Keratinocyte (primary cell): Measurements from ENCODE around the gene RBBP8. TPM values are rescaled to one million over a fixed set of nuclear protein-coding genes. Genes with fewer than 3 reads are reported as not detected.

Experiments used
- DNase-seq: peaks from one replicate; pipeline ENCODE4 v3.0.0-alpha.2; 2011; ENCODE audit warnings: low read depth, missing footprints, low spot score
- FAIRE-seq: peaks from 2 replicates; lab custom pipeline; 2011; peaks lifted over from hg19 to GRCh38; lab: Jason Lieb, UNC
- H2AFZ ChIP-seq: 2 replicates; pipeline ENCODE4 v1.6.0; 2012; ENCODE audit warnings: low read length, control low read depth, inconsistent platforms; ENCODE audit not compliant: control insufficient read depth
- H3K27ac ChIP-seq: 2 replicates; pipeline ENCODE4 v1.5.1; 2011; ENCODE audit warnings: low read length; ENCODE audit not compliant: control insufficient read depth, insufficient read depth
- H3K27me3 ChIP-seq: 3 replicates; pipeline ENCODE4 v1.6.0; 2011; ENCODE audit warnings: low read length; ENCODE audit not compliant: control insufficient read depth, insufficient read depth; ENCODE audit errors: extremely low read depth
- H3K36me3 ChIP-seq, 2 experiments: 2 replicates in 1 of 2; 3 replicates in 1 of 2; pipeline ENCODE4 v1.5.1; 2011; ENCODE audit warnings: low read length in 2 of 2, mild to moderate bottlenecking in 1 of 2; ENCODE audit not compliant: control insufficient read depth in 2 of 2, insufficient read depth in 2 of 2; ENCODE audit errors: extremely low read depth in 1 of 2
- H3K4me1 ChIP-seq: 3 replicates; pipeline ENCODE4 v1.5.1; 2011; ENCODE audit warnings: low read length; ENCODE audit not compliant: control insufficient read depth, insufficient read depth; ENCODE audit errors: extremely low read depth
- H3K4me2 ChIP-seq: 3 replicates; pipeline ENCODE4 v1.6.0; 2011; ENCODE audit warnings: low read depth, low read length; ENCODE audit not compliant: control insufficient read depth, insufficient read depth; ENCODE audit errors: extremely low read depth
- H3K4me3 ChIP-seq, 3 experiments: fragments of 200-600 bp in 1 of 3; sonication (generic) in 1 of 3; 2 replicates in 2 of 3; 3 replicates in 1 of 3; pipeline ENCODE4 v1.5.1; 2011 to 2016; ENCODE audit warnings: low read length in 3 of 3, mild to moderate bottlenecking in 3 of 3, control low read depth in 2 of 3, inconsistent platforms in 1 of 3, low read depth in 1 of 3, mixed read lengths in 1 of 3, mixed run types in 1 of 3, moderate library complexity in 1 of 3; ENCODE audit not compliant: control insufficient read depth in 2 of 3, insufficient read depth in 2 of 3; ENCODE audit errors: extremely low read depth in 1 of 3
- H3K79me2 ChIP-seq: 2 replicates; pipeline ENCODE4 v1.6.0; 2012; ENCODE audit warnings: low read length; ENCODE audit not compliant: control insufficient read depth, insufficient read depth
- H3K9ac ChIP-seq: 3 replicates; pipeline ENCODE4 v1.6.0; 2011; ENCODE audit warnings: low read length; ENCODE audit not compliant: control insufficient read depth, insufficient read depth; ENCODE audit errors: extremely low read depth
- H3K9me1 ChIP-seq: 3 replicates; pipeline ENCODE4 v1.6.0; 2011; ENCODE audit warnings: low read length; ENCODE audit not compliant: control insufficient read depth, insufficient read depth; ENCODE audit errors: extremely low read depth
- H3K9me3 ChIP-seq: 2 replicates; pipeline ENCODE4 v1.5.1; 2012; ENCODE audit warnings: low read depth, low read length; ENCODE audit not compliant: control insufficient read depth
- H4K20me1 ChIP-seq: 3 replicates; pipeline ENCODE4 v1.6.0; 2011; ENCODE audit warnings: low read length; ENCODE audit not compliant: control insufficient read depth, insufficient read depth; ENCODE audit errors: extremely low read depth
- EZH2 ChIP-seq: IDR thresholded peaks from one replicate; pipeline ENCODE4 v1.6.1; 2012; ENCODE audit warnings: inconsistent platforms, mild to moderate bottlenecking, low read length, moderate library complexity
- dilution Hi-C: fragments of 300-500 bp; cut with MboI; formaldehyde crosslinking; loops from one replicate; pipeline ENCODE4 v1.7.0; 2020; ENCODE audit warnings: low sequenced_read_pairs; ENCODE audit not compliant: extremely low pct_ligation_motif_present
- polyA plus RNA-seq, 5 experiments: library from polyadenylated mRNA; depleted of rRNA in 3 of 5; stranded (reverse) in 3 of 5; stranded (forward) in 1 of 5; unstranded in 1 of 5; fragments of >200 nt; gene quantifications; 1 replicate in 1 of 5; 2 replicates in 3 of 5; 3 replicates in 1 of 5; pipeline versions ENCODE4 v1.2.1 to v1.2.3, GENCODE V29; 2011 to 2012; ENCODE audit warnings: missing spikeins in 2 of 5, low read depth in 1 of 5, low replicate concordance in 1 of 5
- TF ChIP-seq, protein P1 (sequence below), 3 experiments: IDR thresholded peaks in 1 of 3; conservative IDR thresholded peaks in 1 of 3; optimal IDR thresholded peaks in 1 of 3; 2 replicates in 2 of 3; 3 replicates in 1 of 3; pipeline versions ENCODE3 to v1.5.1; 2011; ENCODE audit warnings: low read length in 3 of 3, mild to moderate bottlenecking in 3 of 3, moderate library complexity in 2 of 3, control low read depth in 1 of 3, inconsistent platforms in 1 of 3; ENCODE audit not compliant: insufficient read depth in 2 of 3; ENCODE audit errors: extremely low read depth in 1 of 3

The RBBP8 gene
- polyA plus RNA-seq, 1 donor (not counting 4 experiments of a cell fraction or from before 2014, with no cell fraction given), result 169 TPM

GRCh38 chr18:23020555-23021294 lies 87.6 kb downstream of the RBBP8 start:
- H3K36me3 ChIP-seq, result peaks cover 4 to 11% of the 10 kb centered on the region in 2 experiments
- dilution Hi-C loops, result no loop called here
- H3K9me3 ChIP-seq, result no peaks in the 10 kb centered on the region
- DNase-seq, result no peak
- H3K4me3 ChIP-seq, result no peak overlapping the region
- no peak overlapping the region for H3K4me2 ChIP-seq
- no peaks in the 10 kb centered on the region for H3K79me2 ChIP-seq
- H2AFZ ChIP-seq, result no peak overlapping the region
- no peak for FAIRE-seq
- no peak overlapping the region for H3K27ac ChIP-seq
- H3K9me1 ChIP-seq, result no peaks in the 10 kb centered on the region
- TF ChIP-seq, protein P1, sequence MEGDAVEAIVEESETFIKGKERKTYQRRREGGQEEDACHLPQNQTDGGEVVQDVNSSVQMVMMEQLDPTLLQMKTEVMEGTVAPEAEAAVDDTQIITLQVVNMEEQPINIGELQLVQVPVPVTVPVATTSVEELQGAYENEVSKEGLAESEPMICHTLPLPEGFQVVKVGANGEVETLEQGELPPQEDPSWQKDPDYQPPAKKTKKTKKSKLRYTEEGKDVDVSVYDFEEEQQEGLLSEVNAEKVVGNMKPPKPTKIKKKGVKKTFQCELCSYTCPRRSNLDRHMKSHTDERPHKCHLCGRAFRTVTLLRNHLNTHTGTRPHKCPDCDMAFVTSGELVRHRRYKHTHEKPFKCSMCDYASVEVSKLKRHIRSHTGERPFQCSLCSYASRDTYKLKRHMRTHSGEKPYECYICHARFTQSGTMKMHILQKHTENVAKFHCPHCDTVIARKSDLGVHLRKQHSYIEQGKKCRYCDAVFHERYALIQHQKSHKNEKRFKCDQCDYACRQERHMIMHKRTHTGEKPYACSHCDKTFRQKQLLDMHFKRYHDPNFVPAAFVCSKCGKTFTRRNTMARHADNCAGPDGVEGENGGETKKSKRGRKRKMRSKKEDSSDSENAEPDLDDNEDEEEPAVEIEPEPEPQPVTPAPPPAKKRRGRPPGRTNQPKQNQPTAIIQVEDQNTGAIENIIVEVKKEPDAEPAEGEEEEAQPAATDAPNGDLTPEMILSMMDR (optimal IDR thresholded peaks at IDR 0.05 in 1 of 3, IDR thresholded peaks at IDR 0.05 in 1 of 3, conservative IDR thresholded peaks at IDR 0.05 in 1 of 3; ENCODE audit: extremely low read depth in 1 of 3, insufficient read depth in 2 of 3, low read length in 3 of 3), result no peak
- TF ChIP-seq EZH2, result no peak
- no peaks in the 10 kb centered on the region for H4K20me1 ChIP-seq
- no peaks in the 10 kb centered on the region for H3K27me3 ChIP-seq
- no peaks in the 10 kb centered on the region for H3K4me1 ChIP-seq
- H3K9ac ChIP-seq, result no peak overlapping the region

GRCh38 chr18:23021623-23022022 lies 88.5 kb downstream of the RBBP8 start:
- peaks cover 4 to 11% of the 10 kb centered on the region in 2 experiments for H3K36me3 ChIP-seq
- H3K27me3 ChIP-seq, result no peaks in the 10 kb centered on the region
- no peaks in the 10 kb centered on the region for H4K20me1 ChIP-seq
- no peaks in the 10 kb centered on the region for H3K79me2 ChIP-seq
- FAIRE-seq, result no peak
- no peaks in the 10 kb centered on the region for H3K4me1 ChIP-seq
- no peaks in the 10 kb centered on the region for H3K9me1 ChIP-seq
- no peak overlapping the region for H3K4me3 ChIP-seq
- no peak overlapping the region for H2AFZ ChIP-seq
- H3K9ac ChIP-seq, result no peak overlapping the region
- no peak overlapping the region for H3K4me2 ChIP-seq
- dilution Hi-C loops, result no loop called here
- DNase-seq, result no peak
- no peak overlapping the region for H3K27ac ChIP-seq
- no peak for TF ChIP-seq EZH2
- TF ChIP-seq, protein P1 (optimal IDR thresholded peaks at IDR 0.05 in 1 of 3, IDR thresholded peaks at IDR 0.05 in 1 of 3, conservative IDR thresholded peaks at IDR 0.05 in 1 of 3; ENCODE audit: extremely low read depth in 1 of 3, insufficient read depth in 2 of 3, low read length in 3 of 3), result no peak
- H3K9me3 ChIP-seq, result no peaks in the 10 kb centered on the region
